CD14-positive monocyte (primary cell): ENCODE data around the gene PGRMC1. TPM values are rescaled to one million over a fixed set of nuclear protein-coding genes. Genes with fewer than 3 reads are reported as not detected.

Source experiments
- DNase-seq, 3 donors: peaks; one replicate each; pipeline ENCODE4 v3.0.0-alpha.2; 2011 to 2022
- H2AFZ ChIP-seq: 2 replicates; pipeline ENCODE4 v1.6.0; 2012; ENCODE audit warnings: mild to moderate bottlenecking, low read depth, low read length, inconsistent platforms; ENCODE audit not compliant: insufficient read depth, poor library complexity, severe bottlenecking
- H3K27ac ChIP-seq, 2 donors: 1 replicate in 1 of 2; 2 replicates in 1 of 2; pipeline ENCODE4 v1.5.1; 2012 to 2013; ENCODE audit warnings: low read length in 2 of 2, control low read depth in 1 of 2, inconsistent platforms in 1 of 2, low read depth in 1 of 2, mild to moderate bottlenecking in 1 of 2
- H3K27me3 ChIP-seq, 2 donors: one replicate each; pipeline versions ENCODE4 v1.6.0 to v1.6.1; 2011 to 2013; ENCODE audit warnings: low read length in 2 of 2; ENCODE audit not compliant: control insufficient read depth in 2 of 2, insufficient read depth in 2 of 2
- H3K36me3 ChIP-seq, 2 donors: replicated peaks in 1 of 2; 1 replicate in 1 of 2; 2 replicates in 1 of 2; pipeline versions ENCODE4 v1.5.1 to v1.6.1; 2012 to 2013; ENCODE audit warnings: low read length in 2 of 2, control low read depth in 1 of 2, inconsistent platforms in 1 of 2, mild to moderate bottlenecking in 1 of 2; ENCODE audit not compliant: insufficient read depth in 2 of 2, control insufficient read depth in 1 of 2
- H3K4me1 ChIP-seq, 2 donors: 1 replicate in 1 of 2; 2 replicates in 1 of 2; pipeline versions ENCODE4 v1.5.1 to v1.6.1; 2012 to 2013; ENCODE audit warnings: low read length in 2 of 2, control low read depth in 1 of 2, inconsistent platforms in 1 of 2, mild to moderate bottlenecking in 1 of 2, moderate library complexity in 1 of 2; ENCODE audit not compliant: insufficient read depth in 2 of 2, control insufficient read depth in 1 of 2
- H3K4me2 ChIP-seq: replicated peaks from 2 replicates; pipeline ENCODE3; 2012; ENCODE audit warnings: low read length, moderate library complexity, mild to moderate bottlenecking; ENCODE audit not compliant: poor library complexity, severe bottlenecking; ENCODE audit errors: extremely low read depth
- H3K4me3 ChIP-seq, 3 experiments: fragments of 200-600 bp in 1 of 3; sonication (generic) in 1 of 3; replicated peaks in 1 of 3; 1 replicate in 2 of 3; 2 replicates in 1 of 3; pipeline ENCODE4 v1.5.1; 2011 to 2013; ENCODE audit warnings: low read length in 3 of 3, mild to moderate bottlenecking in 3 of 3, control low read depth in 2 of 3, low read depth in 2 of 3, inconsistent platforms in 1 of 3, moderate library complexity in 1 of 3
- H3K79me2 ChIP-seq: 2 replicates; pipeline ENCODE4 v1.6.0; 2012; ENCODE audit warnings: mild to moderate bottlenecking, control low read depth, inconsistent platforms, low read length, moderate library complexity; ENCODE audit not compliant: insufficient read depth
- H3K9ac ChIP-seq: 2 replicates; pipeline ENCODE4 v1.6.0; 2017; ENCODE audit warnings: low read length, mild to moderate bottlenecking; ENCODE audit not compliant: insufficient read depth, poor library complexity, severe bottlenecking
- H3K9me3 ChIP-seq, 2 donors: replicated peaks in 1 of 2; 1 replicate in 1 of 2; 2 replicates in 1 of 2; pipeline versions ENCODE4 v1.5.1 to v1.6.1; 2012 to 2013; ENCODE audit warnings: low read length in 2 of 2, control low read depth in 1 of 2; ENCODE audit not compliant: control insufficient read depth in 1 of 2, insufficient read depth in 1 of 2
- H4K20me1 ChIP-seq: 2 replicates; pipeline ENCODE4 v1.6.0; 2012; ENCODE audit warnings: mild to moderate bottlenecking, low read length, control low read depth, moderate library complexity; ENCODE audit not compliant: insufficient read depth
- H3K27ac Mint-ChIP-seq, 7 donors: one replicate each; pipeline ENCODE4 v1.8.0; 2020; ENCODE audit warnings: mild to moderate bottlenecking in 7 of 7, mixed read lengths in 7 of 7, moderate library complexity in 6 of 7, inconsistent platforms in 2 of 7
- H3K27me3 Mint-ChIP-seq, 3 donors: one replicate each; pipeline ENCODE4 v1.8.0; 2021 to 2022; ENCODE audit warnings: low read depth in 3 of 3, mild to moderate bottlenecking in 3 of 3, mixed read lengths in 3 of 3, moderate library complexity in 3 of 3, inconsistent platforms in 1 of 3
- H3K36me3 Mint-ChIP-seq, 2 donors: one replicate each; pipeline ENCODE4 v1.8.0; 2020; ENCODE audit warnings: mixed read lengths in 2 of 2, inconsistent platforms in 1 of 2, mild to moderate bottlenecking in 1 of 2
- H3K4me1 Mint-ChIP-seq: one replicate; pipeline ENCODE4 v1.8.0; 2020; ENCODE audit warnings: mild to moderate bottlenecking, mixed read lengths
- H3K4me3 Mint-ChIP-seq, 2 donors: one replicate each; pipeline ENCODE4 v1.8.0; 2020; ENCODE audit warnings: mild to moderate bottlenecking in 2 of 2, mixed read lengths in 2 of 2, moderate library complexity in 1 of 2
- H3K9me3 Mint-ChIP-seq, 7 donors: one replicate each; pipeline ENCODE4 v1.8.0; 2020 to 2022; ENCODE audit warnings: mixed read lengths in 7 of 7, mild to moderate bottlenecking in 6 of 7, moderate library complexity in 6 of 7, inconsistent platforms in 2 of 7
- WGBS: methylation state at CpG from one replicate; pipeline ENCODE4 v1.1.5; 2013; ENCODE audit warnings: missing lambda C conversion rate; ENCODE audit not compliant: insufficient coverage; 5-methylcytosine and 5-hydroxymethylcytosine counted together
- intact Hi-C, 2 donors: fragments of 100-400 bp; cut with micrococcal nuclease; formaldehyde crosslinking; loops; one replicate each; pipeline versions ENCODE4 v1.15.0 to v1.15.1; 2023
- polyA plus RNA-seq, 3 donors: library from polyadenylated mRNA; depleted of rRNA in 1 of 3; unstranded in 2 of 3; stranded (reverse) in 1 of 3; fragments of 300-500 nt in 2 of 3; fragments of >200 nt in 1 of 3; fragmentation: Illumina TruSeq in 2 of 3; gene quantifications; 1 replicate in 2 of 3; 2 replicates in 1 of 3; pipeline ENCODE4 v1.2.3, GENCODE V29; 2012 to 2021
- TF ChIP-seq, protein P1 (sequence below): fragments of 200-600 bp; IDR thresholded peaks from one replicate; pipeline ENCODE4 v1.8.0; 2022; ENCODE audit warnings: antibody characterized with exemption, mild to moderate bottlenecking

PGRMC1 gene
- polyA plus RNA-seq, 3 donors = 13.8 to 43.6 (median 39.4) TPM

DNA sequence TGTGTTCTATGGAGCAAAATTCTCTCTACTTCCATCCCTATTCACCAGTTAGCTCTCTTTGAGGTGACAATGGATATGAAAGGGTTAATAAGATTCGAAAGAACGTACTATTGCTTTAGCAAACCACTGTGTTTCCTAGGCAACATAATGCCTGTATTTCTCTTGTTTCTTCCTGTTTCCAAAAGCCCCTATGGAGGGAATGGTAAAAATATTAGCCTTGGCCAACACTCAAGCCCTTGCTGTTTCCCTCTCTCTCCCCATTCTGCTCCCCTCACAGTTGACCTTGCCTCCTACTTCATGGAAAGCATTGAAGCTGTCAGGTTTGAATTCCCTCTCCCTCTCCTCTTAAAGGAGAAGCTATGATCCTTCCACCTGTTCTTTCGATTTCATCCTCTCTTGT is 9.6 kb upstream of the PGRMC1 start:
- Mint-ChIP-seq H3K9me3 (peaks cover 0 to 2% (median 0%) of the 10 kb centered on the region in 7 donors), H3K4me1 (peaks cover 7% of the 10 kb centered on the region), H3K36me3 (no peaks in the 10 kb centered on the region), H3K27ac (no peak overlapping the region), H3K27me3 (peaks cover 7 to 20% (median 11%) of the 10 kb centered on the region in 3 donors), H3K4me3 (no peak overlapping the region)
- no peak overlapping the region for H3K4me3 ChIP-seq
- H2AFZ ChIP-seq = no peak overlapping the region
- no peaks in the 10 kb centered on the region for H3K79me2 ChIP-seq
- H3K36me3 ChIP-seq = no peaks in the 10 kb centered on the region
- peaks cover 0 to under 1% of the 10 kb centered on the region in 2 donors for H3K4me1 ChIP-seq
- TF ChIP-seq, protein P1, sequence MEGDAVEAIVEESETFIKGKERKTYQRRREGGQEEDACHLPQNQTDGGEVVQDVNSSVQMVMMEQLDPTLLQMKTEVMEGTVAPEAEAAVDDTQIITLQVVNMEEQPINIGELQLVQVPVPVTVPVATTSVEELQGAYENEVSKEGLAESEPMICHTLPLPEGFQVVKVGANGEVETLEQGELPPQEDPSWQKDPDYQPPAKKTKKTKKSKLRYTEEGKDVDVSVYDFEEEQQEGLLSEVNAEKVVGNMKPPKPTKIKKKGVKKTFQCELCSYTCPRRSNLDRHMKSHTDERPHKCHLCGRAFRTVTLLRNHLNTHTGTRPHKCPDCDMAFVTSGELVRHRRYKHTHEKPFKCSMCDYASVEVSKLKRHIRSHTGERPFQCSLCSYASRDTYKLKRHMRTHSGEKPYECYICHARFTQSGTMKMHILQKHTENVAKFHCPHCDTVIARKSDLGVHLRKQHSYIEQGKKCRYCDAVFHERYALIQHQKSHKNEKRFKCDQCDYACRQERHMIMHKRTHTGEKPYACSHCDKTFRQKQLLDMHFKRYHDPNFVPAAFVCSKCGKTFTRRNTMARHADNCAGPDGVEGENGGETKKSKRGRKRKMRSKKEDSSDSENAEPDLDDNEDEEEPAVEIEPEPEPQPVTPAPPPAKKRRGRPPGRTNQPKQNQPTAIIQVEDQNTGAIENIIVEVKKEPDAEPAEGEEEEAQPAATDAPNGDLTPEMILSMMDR = no peak
- peaks cover 0 to 2% of the 10 kb centered on the region in 2 donors for H3K27me3 ChIP-seq
- H4K20me1 ChIP-seq = no peaks in the 10 kb centered on the region
- no peaks in the 10 kb centered on the region for H3K9me3 ChIP-seq
- no peak for DNase-seq
- intact Hi-C loops = no loop called here
- no CpG with 5 or more reads among the region's 3 CpGs for WGBS
- no peak overlapping the region for H3K4me2 ChIP-seq
- H3K9ac ChIP-seq = no peak overlapping the region
- no peak overlapping the region for H3K27ac ChIP-seq

DNA sequence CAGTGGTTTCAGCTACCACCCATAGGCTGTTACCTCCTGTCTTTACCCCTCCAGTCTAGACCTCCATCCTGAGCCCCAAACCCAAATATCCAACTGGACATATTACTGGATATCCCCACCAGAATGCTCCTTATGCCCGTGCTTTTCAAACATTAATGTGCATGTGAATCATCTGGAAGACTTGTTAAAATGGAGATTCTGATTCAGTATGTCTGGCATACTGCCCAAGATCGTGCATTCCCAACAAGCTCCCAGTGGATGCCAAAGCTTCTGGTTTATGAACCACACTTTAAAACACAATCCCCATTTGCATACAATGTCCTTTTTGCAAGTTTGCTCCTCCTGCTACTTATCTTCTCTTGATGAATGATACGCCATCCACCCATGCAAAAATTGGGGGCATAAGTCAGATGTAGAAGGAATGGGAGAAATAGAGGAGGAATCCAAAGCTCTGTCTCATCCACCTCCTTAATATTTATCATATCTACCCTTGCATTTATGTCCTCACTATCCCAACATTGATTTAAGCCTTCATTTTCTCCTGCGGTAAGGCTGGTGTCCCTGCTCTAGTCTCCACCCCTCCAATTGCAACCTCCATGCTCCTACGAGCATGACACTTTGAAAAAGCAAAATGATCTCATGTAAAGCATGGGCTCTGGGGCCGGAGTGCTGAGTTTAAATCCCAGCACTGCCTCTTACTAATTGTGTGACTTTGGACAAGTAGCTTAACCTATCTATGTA is 7.4 kb upstream of the PGRMC1 start:
- Histone ChIP-seq H3K27me3 (peaks cover 3 to 6% of the 10 kb centered on the region in 2 donors), H3K27ac (no peak overlapping the region), H3K79me2 (no peaks in the 10 kb centered on the region), H3K4me3 (no peak overlapping the region), H4K20me1 (no peaks in the 10 kb centered on the region), H3K9ac (no peak overlapping the region), H2AFZ (no peak overlapping the region), H3K36me3 (no peaks in the 10 kb centered on the region), H3K4me1 (peaks cover 0 to 3% of the 10 kb centered on the region in 2 donors), H3K4me2 (no peak overlapping the region), H3K9me3 (no peaks in the 10 kb centered on the region)
- WGBS = 100% methylated on average over 1 of the region's 6 CpGs
- Mint-ChIP-seq H3K9me3 (peaks cover 0 to 2% (median 0%) of the 10 kb centered on the region in 7 donors), H3K27ac (peak overlapping the region in 1 of 7 donors; percentile 22), H3K4me1 (peaks cover 11% of the 10 kb centered on the region), H3K4me3 (no peak overlapping the region), H3K36me3 (no peaks in the 10 kb centered on the region), H3K27me3 (peaks cover 10 to 20% (median 11%) of the 10 kb centered on the region in 3 donors)
- DNase-seq = no peak
- intact Hi-C loops = no loop called here
- TF ChIP-seq, protein P1 = no peak
